Activated T-helper 1 cell treated with anti-CD3 and anti-CD28 coated beads, Interleukin-2, amount 50 U/mL, for 16 hours (primary cell): ENCODE measurements around the gene TMEM38A.
A peak's percentile ranks its signal among the peaks of the same experiment; 100 is the strongest.
"Not testable (repeated sequence)": the region's sequence is repeated elsewhere in the genome, so short reads cannot be mapped to it uniquely, and the experiment has no call there.

Experiments used
- DNase-seq, 2 donors: peaks; one replicate each; pipeline ENCODE4 v3.0.0-alpha.2; 2020; ENCODE audit warnings: low read depth in 1 of 2, low spot score in 1 of 2

Gene TMEM38A

GRCh38 chr19:16673839-16674238 is 12.9 kb downstream of the TMEM38A start:
- not testable (repeated sequence) for DNase-seq

GRCh38 chr19:16676101-16676798 is 15.3 kb downstream of the TMEM38A start:
- DNase-seq, result no peak

DNA sequence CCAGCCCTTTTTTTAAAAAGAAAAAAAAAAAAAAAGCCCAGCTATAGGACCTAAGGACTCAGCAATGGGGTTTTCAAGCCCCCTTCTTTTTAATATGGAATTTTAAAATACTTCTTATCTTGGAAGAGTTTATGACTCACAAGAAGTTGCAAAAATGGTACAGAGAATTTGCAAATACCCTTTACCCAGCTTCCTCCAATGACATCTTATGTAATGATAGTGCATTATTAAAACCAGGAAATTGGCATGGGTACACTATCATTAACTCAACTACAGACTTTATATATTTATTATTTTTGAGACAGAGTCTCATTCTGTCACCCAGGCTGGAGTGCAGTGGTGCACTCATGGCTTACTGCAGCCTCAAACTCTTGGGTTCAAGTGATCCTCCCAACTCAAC is 16.1 kb downstream of the TMEM38A start:
- DNase-seq, result no peak

DNA sequence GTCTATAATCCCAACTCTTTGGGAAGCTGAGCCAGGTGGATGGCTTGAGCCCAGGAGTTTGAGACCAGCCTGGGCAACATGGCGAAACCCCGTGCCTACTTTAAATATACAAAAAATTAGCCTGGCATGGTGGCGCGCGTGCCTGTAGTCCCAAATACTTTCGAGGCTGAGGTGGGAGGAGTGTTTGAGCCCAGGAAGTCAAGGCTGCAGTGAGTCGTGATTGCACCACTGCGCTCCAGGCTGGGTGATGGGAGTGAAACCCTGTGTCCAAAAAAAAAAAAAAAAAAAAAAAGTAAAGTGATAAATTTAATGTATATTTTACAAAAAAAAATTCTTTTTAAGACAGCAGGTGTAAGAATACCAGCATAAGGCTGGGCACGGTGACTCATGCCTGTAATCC is 17.6 kb downstream of the TMEM38A start:
- no peak for DNase-seq

- no peak for DNase-seq
These were observed 18.9 kb downstream of the TMEM38A start for GRCh38 chr19:16679811-16680210.

DNA sequence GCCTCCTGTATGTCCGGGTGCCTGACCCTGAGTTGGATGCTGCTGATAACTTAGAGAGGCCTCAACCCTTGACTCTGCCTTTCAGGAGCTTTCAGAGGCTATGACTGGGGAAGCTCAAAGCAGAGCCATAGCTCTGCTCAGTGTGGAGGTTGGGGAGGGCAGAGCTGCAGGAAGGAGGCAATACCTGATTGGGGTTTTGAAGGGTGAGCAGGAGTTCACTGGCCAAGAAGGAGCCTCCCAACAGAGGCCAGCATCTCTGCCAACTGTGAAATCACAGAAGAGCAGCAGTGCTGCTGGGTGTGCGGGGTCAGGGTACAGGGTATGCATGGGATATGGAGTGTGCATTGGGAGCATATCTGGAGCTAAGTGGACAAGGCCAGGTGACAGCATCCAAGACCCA is 21.6 kb downstream of the TMEM38A start:
- DNase-seq, result no peak

- DNase-seq, result no peak
These were observed 23.3 kb downstream of the TMEM38A start for GRCh38 chr19:16684216-16684615.

- DNase-seq, result no peak
These were observed 27.1 kb downstream of the TMEM38A start for GRCh38 chr19:16688084-16688483.

DNA sequence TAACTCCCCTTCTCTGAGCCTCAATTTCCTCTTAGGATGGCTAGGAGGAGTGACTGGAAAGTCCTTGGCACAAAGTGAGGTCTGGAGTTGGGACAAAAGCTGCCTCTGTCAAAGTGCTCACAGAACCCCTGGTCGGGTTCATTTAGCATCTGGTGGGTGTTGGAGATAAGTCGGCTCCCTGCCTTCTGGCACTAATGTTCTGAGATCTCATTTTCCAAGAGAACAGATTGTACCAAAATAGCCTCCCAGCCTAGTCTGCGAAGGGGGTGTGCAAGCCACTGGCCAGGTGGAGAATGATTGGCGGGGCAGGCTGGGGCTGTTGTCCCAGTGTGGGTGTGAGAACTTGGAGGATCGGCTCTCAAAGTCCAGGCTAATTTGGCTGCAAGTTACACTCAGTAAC is 38.0 kb downstream of the TMEM38A start:
- no peak for DNase-seq

DNA sequence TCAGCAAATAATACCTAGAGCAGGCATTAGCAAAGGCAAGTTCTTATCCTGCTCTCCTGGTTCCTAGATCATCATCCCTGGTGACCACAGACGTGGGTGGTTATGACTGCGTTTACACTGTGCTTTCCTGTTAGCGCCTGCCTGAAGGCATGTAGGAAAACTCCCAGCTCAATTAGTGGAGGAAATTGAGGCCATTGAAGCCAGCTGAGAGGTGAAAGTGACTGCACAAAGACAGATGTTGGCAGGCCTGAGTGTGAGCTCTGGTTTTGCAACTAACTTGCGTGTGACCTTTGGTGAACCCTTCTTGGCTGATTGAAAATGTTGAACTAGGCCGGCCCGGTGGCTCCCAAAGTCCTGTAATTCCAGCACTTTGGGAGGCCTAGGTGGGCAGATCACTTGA is 41.2 kb downstream of the TMEM38A start:
- DNase-seq, result no peak

DNA sequence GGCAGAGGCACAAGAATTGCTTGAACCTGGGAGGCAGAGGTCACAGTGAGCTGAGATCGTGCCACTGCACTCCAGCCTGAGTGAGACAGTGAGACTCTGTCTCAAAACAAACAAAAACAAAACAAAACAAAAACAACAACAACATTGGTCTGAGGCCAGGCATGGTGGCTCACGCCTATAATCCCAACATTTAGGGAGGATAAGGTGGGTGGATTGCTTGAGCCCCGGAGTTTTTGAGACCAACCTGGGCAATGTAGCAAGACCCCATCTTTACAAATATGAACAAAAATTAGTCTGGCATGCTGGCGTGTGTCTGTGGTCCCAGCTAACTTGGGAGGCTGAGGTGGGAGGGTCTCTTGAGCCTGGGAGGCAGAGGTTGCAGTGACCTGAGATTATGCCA is 42.7 kb downstream of the TMEM38A start:
- DNase-seq, result no peak

- not testable (repeated sequence) for DNase-seq
These were observed 49.9 kb downstream of the TMEM38A start for GRCh38 chr19:16710870-16711269.

- DNase-seq, result not testable (repeated sequence)
These were observed 51.4 kb downstream of the TMEM38A start for GRCh38 chr19:16712295-16712694.

GRCh38 chr19:16714702-16715287 is 53.9 kb downstream of the TMEM38A start:
- peak in 1 of 2 donors; percentile 10 for DNase-seq

DNA sequence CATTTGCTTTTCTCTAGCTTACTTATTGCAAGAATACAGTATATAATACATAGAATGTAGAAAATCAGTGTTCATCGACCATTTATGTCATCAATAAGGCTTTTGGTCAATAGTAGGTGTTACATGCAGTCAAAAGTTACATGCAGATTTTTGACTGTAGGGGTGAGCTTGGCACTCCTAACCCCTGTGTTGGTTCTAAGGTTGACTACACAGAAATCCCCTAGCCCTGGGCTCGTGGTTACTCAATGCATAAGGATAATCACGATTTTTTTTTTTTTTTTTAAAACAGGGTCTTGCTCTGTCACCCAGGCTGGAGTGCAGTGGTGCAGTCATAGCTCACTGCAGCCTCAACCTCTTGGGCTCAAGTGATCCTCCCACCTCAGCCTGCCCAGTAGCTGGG is 54.7 kb downstream of the TMEM38A start:
- DNase-seq, result no peak

- no peak for DNase-seq
These were observed 60.1 kb downstream of the TMEM38A start for GRCh38 chr19:16721051-16721450.

DNA sequence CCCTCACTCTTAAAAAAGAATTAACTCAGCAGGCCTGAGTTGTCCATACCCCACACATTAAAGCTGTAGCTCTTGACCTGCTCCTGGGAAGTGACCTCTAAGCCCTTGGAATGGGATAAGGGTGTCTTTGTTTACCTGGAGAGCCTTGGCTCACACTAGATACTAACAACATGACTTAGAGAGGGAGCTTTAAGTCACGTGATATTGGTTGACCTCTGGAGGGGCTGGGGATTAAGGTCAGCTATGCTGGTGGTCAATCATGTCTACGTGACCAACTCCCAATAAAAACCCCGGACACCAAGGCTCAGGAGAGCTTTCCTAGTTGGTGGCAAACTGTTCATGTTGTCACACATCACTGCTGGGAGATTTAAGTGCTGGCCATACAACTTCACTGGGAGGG is 61.7 kb downstream of the TMEM38A start:
- DNase-seq, result no peak

- DNase-seq, result no peak
These were observed 66.0 kb downstream of the TMEM38A start for GRCh38 chr19:16726916-16727315.

DNA sequence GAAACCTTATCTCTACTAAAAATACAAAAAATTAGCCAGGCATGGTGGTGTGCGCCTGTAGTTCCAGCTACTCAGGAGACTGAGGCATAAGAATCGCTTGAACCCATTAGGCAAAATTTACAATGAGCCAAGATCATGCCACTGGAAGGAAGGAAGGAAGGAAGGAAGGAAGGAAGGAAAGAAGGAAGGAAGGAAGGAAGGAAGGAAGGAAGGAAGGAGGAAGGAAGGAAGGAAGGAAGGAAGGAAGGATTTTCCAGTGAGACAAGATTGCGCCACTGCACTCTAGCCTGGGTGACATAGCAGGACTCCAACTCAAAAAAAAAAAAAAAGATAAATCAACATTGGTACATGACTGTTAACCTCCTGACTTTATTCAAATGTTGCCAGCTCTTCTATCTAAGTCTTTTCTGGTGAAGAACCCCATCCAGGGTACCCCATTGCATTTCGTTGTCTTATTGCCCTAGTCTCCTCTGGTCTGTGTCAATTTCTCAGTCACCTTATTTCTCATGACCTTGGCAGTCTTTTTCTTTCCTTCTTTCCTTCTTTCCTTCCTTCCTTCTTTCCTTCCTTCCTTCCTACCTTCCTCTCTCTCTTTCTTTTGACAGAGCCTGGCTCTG is 74.8 kb downstream of the TMEM38A start:
- DNase-seq, result not testable (repeated sequence)

GRCh38 chr19:16736709-16737108 is 75.8 kb downstream of the TMEM38A start:
- no peak for DNase-seq

GRCh38 chr19:16737911-16738310 is 77.0 kb downstream of the TMEM38A start:
- no peak for DNase-seq

DNA sequence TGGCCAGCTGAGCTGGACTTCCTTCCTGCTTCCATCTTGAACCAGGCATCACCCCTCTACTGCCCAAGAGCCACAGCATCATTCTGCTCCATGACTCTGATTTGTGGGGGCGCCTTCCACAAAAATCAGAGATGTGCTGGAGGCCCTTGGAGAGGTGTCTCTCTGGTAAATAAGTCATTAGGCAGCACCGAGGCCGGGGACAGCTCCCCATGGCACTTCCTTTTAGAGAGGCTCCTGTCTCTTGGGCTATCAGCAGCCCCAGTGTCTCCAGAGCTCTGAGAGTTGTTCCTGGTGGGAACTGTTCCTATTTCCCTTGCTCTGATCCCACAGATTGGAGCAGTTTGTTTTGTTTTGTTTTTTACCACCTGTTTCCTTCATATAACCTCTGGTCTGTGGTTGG is 78.6 kb downstream of the TMEM38A start:
- DNase-seq, result no peak
